Activated CD8-positive, alpha-beta memory T cell treated with anti-CD3 and anti-CD28 coated beads for 36 hours (primary cell): Measurements from ENCODE around the gene RCCD1. TPM values are rescaled to one million over a fixed set of nuclear protein-coding genes. Genes with fewer than 3 reads are reported as not detected.

Experiments
- CTCF ChIA-PET: fragments of 350-600 bp; sonication (Branson Sonifier 250); formaldehyde crosslinking; loops from one replicate; lab custom pipeline; 2021; ENCODE audit warnings: antibody characterized with exemption; lab: Charles Lee
- POLR2A ChIA-PET: fragments of 350-600 bp; sonication (Branson Sonifier 250); formaldehyde crosslinking; loops from one replicate; lab custom pipeline; 2021; ENCODE audit warnings: antibody characterized with exemption; lab: Charles Lee
- total RNA-seq, 2 experiments: library from RNA; stranded (reverse); gene quantifications; one replicate each; pipeline ENCODE4 v1.2.3, GENCODE V29; 2021

RCCD1 gene
- total RNA-seq, 2 experiments from 2014 or later: 24.3 to 28.1 TPM

GRCh38 chr15:90932660-90932991, 22.1 kb upstream of the RCCD1 start:
- CTCF ChIA-PET: interaction anchor here (0.5 to 7.7 kb wide), 22 partner anchors 10 to 454 kb away, joined by 3 to 136 read pairs (median 5); partner anchors contain the start of genes BLM, MAN2A2 and RCCD1
- POLR2A ChIA-PET: interaction anchor here (0.7 to 5.5 kb wide), 9 partner anchors 22 to 272 kb away, joined by 3 to 42 read pairs (median 4); partner anchors contain the start of genes BLM, MAN2A2 and RCCD1

- ChIA-PET CTCF (interaction anchor here (0.5 to 7.7 kb wide), 18 partner anchors 11 to 423 kb away, joined by 3 to 136 read pairs (median 5); partner anchors contain the start of genes MAN2A2 and RCCD1), POLR2A (interaction anchor here (0.7 to 5.5 kb wide), 5 partner anchors 22 to 273 kb away, joined by 3 to 42 read pairs (median 3); partner anchors contain the start of genes MAN2A2 and RCCD1)
Measured at GRCh38 chr15:90933301-90933700, 21.4 kb upstream of the RCCD1 start.

- POLR2A ChIA-PET: interaction anchor here (1.2 to 1.9 kb wide), 5 partner anchors 15 to 63 kb away, joined by 3 to 12 read pairs (median 5); partner anchors contain the start of genes MAN2A2 and RCCD1
- CTCF ChIA-PET: interaction anchor here (0.6 to 7.7 kb wide), 16 partner anchors 9 to 615 kb away, joined by 3 to 136 read pairs (median 4); partner anchors contain the start of genes MAN2A2 and RCCD1
Measured at GRCh38 chr15:90934256-90934948, 20.3 kb upstream of the RCCD1 start.

GRCh38 chr15:90934949-90935751, 19.5 kb upstream of the RCCD1 start, which contains the start of gene UNC45A:
TSS of gene UNC45A (plus strand) at chr15:90935285. CDS start at chr15:90935325, 40 bp downstream.
- ChIA-PET CTCF (interaction anchor here (0.6 to 7.7 kb wide), 12 partner anchors 9 to 349 kb away, joined by 3 to 136 read pairs (median 4); partner anchors contain the start of genes MAN2A2 and RCCD1), POLR2A (interaction anchor here (0.6 to 1.9 kb wide), 8 partner anchors 14 to 1896 kb away, joined by 3 to 12 read pairs (median 6); partner anchors contain the start of genes MAN2A2 and RCCD1)

- POLR2A ChIA-PET: no interaction called here
- CTCF ChIA-PET: interaction anchor here (3.6 kb wide), 1 partner anchor 20 kb away, joined by 40 read pairs; the partner anchor contains the start of gene RCCD1
Measured at GRCh38 chr15:90936823-90937222, 17.9 kb upstream of the RCCD1 start.

- POLR2A ChIA-PET: no interaction called here
- CTCF ChIA-PET: interaction anchor here (0.8 to 1.4 kb wide), 3 partner anchors 17 to 84 kb away, joined by 3 read pairs; partner anchors contain the start of genes MAN2A2 and VPS33B
Measured at GRCh38 chr15:90938261-90938660, 16.4 kb upstream of the RCCD1 start.

GRCh38 chr15:90939756-90940155, 14.9 kb upstream of the RCCD1 start:
- POLR2A ChIA-PET: no interaction called here
- CTCF ChIA-PET: interaction anchor here (1.3 to 1.4 kb wide), 2 partner anchors 15 to 17 kb away, joined by 3 to 7 read pairs; partner anchors contain the start of gene RCCD1

- ChIA-PET POLR2A (no interaction called here), CTCF (no interaction called here)
Measured at GRCh38 chr15:90941038-90941437, 13.6 kb upstream of the RCCD1 start.

- ChIA-PET POLR2A (interaction anchor here (0.6 to 1.1 kb wide), 4 partner anchors 11 to 711 kb away, joined by 3 read pairs; no protein-coding TSS in a partner anchor), CTCF (interaction anchor here (1.0 to 2.0 kb wide), 2 partner anchors 12 to 14 kb away, joined by 4 to 7 read pairs; partner anchors contain the start of gene RCCD1)
Measured at GRCh38 chr15:90942354-90943120, 12.1 kb upstream of the RCCD1 start.

GRCh38 chr15:90945091-90945490, 9.6 kb upstream of the RCCD1 start:
- POLR2A ChIA-PET: interaction anchor here (0.7 kb wide), 1 partner anchor 843 kb away, joined by 4 read pairs; the partner anchor contains the start of gene IDH2
- CTCF ChIA-PET: interaction anchor here (0.6 to 0.9 kb wide), 2 partner anchors 9 to 12 kb away, joined by 3 read pairs; partner anchors contain the start of gene RCCD1

- CTCF ChIA-PET: interaction anchor here (0.8 to 2.4 kb wide), 2 partner anchors 12 to 14 kb away, joined by 3 to 6 read pairs; partner anchors contain the start of genes HDDC3 and UNC45A
- POLR2A ChIA-PET: no interaction called here
Measured at GRCh38 chr15:90946538-90946937, 8.1 kb upstream of the RCCD1 start.

- CTCF ChIA-PET: interaction anchor here (0.8 to 2.4 kb wide), 2 partner anchors 12 to 15 kb away, joined by 3 to 6 read pairs; partner anchors contain the start of genes HDDC3 and UNC45A
- POLR2A ChIA-PET: no interaction called here
Measured at GRCh38 chr15:90946941-90947576, 7.6 kb upstream of the RCCD1 start.

GRCh38 chr15:90947577-90948357, 6.9 kb upstream of the RCCD1 start:
- ChIA-PET CTCF (interaction anchor here (2.4 kb wide), 1 partner anchor 15 kb away, joined by 6 read pairs; the partner anchor contains the start of gene HDDC3), POLR2A (no interaction called here)

GRCh38 chr15:90948506-90948905, 6.2 kb upstream of the RCCD1 start:
- CTCF ChIA-PET: interaction anchor here (1.1 to 2.4 kb wide), 2 partner anchors 12 to 16 kb away, joined by 5 to 6 read pairs; partner anchors contain the start of gene HDDC3

GRCh38 chr15:90949979-90950675, 4.6 kb upstream of the RCCD1 start:
- ChIA-PET POLR2A (interaction anchor here (0.9 kb wide), 1 partner anchor 15 kb away, joined by 3 read pairs; the partner anchor contains the start of gene UNC45A), CTCF (no interaction called here)

More at GRCh38 chr15:90948506-90948905, 6.2 kb upstream of the RCCD1 start:
- POLR2A ChIA-PET: no interaction called here

- ChIA-PET POLR2A (no interaction called here), CTCF (no interaction called here)
Measured at GRCh38 chr15:90950676-90951075, 4.0 kb upstream of the RCCD1 start.
